ENCODE data around the gene SH3BP1.
A peak's percentile ranks its signal among the peaks of the same experiment; 100 is the strongest.
"Not testable (repeated sequence)": the region's sequence is repeated elsewhere in the genome, so short reads cannot be mapped to it uniquely, and the experiment has no call there.

The SH3BP1 gene

GRCh38 chr22:37679670-37680069 is 40.2 kb downstream of the SH3BP1 start:
- DNase-seq (no peak), ATAC-seq (no peak)

GRCh38 chr22:37680191-37680851 is 40.9 kb downstream of the SH3BP1 start:
- ATAC-seq (no peak), DNase-seq (no peak)

- DNase-seq, result no peak
- no peak for ATAC-seq
Observed at GRCh38 chr22:37681001-37681424, 41.5 kb downstream of the SH3BP1 start.

DNA sequence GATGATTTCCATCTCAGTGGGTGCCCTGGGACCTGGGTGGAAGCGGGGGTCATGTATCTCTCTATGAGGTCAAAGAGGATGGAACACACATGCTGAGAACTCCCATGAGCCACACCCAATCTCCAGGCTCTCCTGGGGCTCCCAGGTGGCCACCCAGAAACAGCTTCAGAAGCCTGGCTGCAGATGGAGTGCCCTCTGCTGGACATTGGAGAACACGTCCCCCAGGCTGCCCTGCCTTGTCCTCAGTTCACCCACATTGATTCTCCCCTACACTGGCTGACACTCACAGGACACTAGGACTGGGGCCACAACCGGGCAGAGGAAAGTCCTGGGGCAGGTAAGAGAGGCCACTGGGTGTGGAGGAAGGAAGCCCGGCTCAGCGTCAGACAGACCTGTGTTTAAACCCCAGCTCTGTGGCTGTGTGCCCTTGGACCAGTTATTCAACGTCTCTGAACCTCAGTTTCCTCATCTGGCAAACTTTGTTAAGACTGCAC is 42.1 kb downstream of the SH3BP1 start:
- ATAC-seq, result peak; percentile 54
- DNase-seq, result peak; percentile 83

DNA sequence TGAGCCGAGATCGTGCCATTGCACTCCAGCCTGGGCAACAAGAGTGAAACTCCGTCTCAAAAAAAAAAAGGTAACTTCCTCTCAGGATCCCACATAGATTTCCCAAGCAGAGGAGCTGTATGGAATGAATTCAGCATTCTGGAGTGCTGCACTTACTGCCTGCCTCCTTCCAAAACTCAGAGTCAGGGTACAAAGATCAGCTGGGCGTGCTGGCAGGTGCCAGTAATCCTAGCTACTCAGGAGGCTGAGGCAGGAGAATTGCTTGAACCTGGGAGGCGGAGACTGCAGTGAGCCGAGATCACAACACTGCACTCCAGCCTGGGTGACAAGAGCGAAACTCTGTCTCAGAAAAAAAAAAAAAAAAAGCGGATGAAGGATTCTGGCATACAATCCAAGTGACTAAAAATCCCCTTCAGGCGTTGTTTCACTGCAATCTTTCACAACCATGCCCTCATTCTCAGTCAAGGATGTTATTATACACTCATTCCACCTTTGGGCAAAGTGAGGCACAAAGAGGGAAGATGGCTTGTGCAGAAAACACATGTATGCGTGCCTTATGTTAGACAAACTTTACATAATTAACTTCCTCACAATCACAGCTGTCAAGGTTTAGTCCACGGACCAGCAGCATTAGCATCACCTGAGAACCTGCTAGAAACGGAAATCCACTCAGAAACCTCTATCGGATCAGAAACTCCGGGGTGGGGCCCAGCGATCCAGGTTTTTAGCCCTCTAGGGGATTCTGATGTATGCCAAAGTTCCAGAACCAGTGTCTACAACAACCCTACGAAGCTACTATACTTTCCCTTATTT is 45.5 kb downstream of the SH3BP1 start:
- DNase-seq (no peak), ATAC-seq (no peak)

DNA sequence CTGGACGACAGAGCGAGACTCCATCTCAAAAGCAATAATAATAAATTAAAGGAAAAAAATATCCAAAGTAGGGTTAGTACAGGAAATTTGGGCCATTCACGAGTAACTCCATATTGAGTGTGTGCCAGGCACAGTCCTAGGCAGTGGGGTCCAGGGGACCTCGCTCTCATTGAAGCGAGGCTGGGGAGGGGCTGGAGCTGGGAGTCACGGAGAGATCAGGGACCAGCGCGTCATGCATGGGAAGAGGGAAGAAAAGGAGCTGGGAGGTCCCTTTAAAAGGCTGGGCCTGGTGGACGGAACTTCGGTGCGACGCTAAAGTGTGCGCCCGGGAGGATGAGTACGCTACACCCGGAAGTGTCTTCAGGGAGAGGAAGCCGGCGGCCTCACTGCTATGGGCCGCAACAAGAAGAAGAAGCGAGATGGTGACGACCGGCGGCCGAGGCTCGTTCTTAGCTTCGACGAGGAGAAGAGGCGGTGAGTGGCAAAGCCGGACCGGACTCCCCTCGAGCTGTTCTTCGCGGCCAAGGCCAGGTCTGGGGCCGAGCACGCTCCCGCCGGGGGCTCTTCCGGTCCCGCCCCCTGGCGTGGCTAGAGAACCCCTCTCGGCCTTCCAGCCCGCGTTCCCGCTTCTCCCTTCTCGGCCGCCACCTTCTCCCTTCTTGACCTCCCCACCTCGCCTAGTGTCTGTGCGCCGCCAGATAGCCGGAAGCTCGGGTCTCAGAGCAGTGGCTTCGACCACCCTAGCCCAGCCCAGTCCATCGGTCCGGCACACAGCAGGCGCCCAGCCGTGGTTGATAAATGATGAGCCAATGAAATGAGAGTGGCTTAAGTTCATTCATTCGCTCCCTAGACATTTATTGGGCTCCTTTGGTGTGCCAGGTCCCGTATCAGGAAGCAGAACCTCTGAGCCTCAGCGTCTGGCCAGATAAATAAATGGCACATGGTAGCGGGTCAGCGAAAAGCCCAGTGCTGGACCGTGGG is 46.8 kb downstream of the SH3BP1 start, which contains the start of gene NOL12:
NOL12 (plus strand) TSS at position 342 of the 981 bp plus-strand sequence; CDS start at position 392, 50 bp downstream.
- DNase-seq (peak; percentile 77), ATAC-seq (peak; percentile 79)

DNA sequence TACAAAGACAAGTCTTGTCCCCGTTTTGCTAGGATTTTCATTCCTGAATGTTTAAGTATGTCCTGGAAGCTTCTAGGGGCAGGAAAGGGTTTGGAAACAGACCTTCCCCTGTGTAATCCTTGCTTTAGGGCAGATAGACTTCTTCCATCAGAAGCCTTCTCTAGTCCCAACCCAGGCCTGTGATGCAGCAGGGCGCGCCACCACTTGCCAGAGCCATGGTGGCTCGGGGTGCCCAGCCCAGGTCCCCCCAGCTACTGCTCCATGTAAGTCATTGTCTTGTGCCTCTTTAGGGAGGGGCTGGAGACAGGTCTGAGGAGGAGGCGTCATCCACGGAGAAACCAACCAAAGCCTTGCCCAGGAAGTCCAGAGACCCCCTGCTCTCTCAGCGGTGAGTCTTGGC is 50.9 kb downstream of the SH3BP1 start:
- ATAC-seq, result no peak
- no peak for DNase-seq

- ATAC-seq, result no peak
- no peak for DNase-seq
Observed at GRCh38 chr22:37690901-37691504, 51.5 kb downstream of the SH3BP1 start.

GRCh38 chr22:37692627-37693285 is 53.3 kb downstream of the SH3BP1 start:
- ATAC-seq, result no peak
- no peak for DNase-seq

GRCh38 chr22:37694131-37694530 is 54.7 kb downstream of the SH3BP1 start:
- ATAC-seq, DNase-seq: not testable (repeated sequence)

GRCh38 chr22:37696260-37696656 is 56.8 kb downstream of the SH3BP1 start:
- not testable (repeated sequence) for DNase-seq

DNA sequence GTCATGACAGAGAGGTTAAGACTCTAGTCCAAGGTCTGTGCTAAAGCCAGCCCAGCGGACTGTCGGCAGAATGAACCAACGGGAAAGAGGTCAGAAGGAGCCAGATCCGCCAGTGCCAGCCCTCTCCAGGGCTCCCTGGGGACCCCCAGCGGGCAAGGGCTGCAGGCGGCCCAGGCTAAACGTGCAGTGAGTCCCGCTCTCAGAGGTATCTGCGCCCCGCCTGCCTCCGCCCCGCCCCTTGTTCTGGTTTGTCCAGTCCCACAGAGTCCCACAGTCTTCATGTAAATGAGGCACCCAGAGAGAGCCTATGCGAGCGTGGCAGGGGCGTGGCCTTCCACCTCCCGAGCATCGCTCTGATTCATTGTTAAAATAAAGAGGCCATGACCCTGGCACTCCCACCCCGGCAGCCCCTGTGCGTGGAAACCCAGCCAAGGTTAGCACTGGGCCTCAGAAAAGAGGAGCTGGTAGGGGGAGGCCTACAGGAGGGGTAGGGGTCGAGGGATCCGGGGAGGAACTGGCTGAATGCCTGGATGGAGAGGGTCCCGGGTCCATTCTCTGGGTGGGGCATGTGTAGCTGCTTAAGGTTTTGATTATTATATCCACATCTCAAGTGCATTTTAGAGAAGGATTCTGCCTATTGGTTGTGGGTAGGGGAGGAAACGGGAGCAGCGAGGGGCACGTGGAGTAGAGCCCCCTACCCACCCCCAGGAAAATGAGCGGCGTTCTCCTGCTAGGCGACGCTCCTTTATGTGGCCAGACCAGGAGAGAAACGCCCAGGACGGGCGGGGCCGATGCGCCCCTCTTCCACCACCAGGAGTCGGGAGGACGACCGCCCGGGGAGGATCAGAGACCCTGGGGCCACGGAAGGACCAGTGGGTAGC is 57.4 kb downstream of the SH3BP1 start, which contains the start of gene TRIOBP:
TRIOBP (plus strand) TSS at position 392 of the 881 bp plus-strand sequence. CDS start 4,318 bp downstream, outside the sequence.
- DNase-seq (peak; percentile 94), ATAC-seq (peak; percentile 100)

More at GRCh38 chr22:37696260-37696656, 56.8 kb downstream of the SH3BP1 start:
- ATAC-seq, result not testable (repeated sequence)

- ATAC-seq (no peak), DNase-seq (no peak)
Observed at GRCh38 chr22:37697538-37697835, 58.0 kb downstream of the SH3BP1 start.

DNA sequence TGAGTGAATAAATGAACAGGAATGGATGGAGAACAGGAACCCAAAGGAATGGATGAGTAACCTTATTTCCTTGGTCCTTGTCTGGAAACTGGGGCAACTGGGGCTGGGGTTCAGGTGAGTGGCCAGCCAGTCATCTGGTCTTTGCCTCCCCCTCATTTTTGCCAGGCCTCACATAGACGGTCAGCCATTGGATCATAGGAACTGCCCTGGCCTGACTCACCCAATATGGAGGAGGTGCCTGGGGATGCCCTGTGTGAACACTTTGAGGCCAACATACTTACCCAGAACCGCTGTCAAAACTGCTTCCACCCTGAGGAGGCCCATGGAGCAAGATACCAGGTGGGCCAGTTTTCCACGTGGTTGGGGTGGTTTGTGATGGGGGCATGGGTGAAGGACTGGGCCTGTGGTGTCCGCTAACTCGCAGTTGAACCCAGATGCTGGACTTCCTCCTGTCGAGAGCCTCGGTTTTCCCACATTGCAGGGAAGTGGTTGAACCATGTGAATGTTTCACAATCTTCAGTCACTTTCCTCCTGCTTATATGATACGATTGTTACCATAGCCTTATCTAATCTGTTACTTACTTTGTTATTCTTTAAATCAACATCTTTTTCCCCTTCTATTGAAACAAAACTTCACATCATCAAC is 61.8 kb downstream of the SH3BP1 start:
- DNase-seq (no peak), ATAC-seq (no peak)

DNA sequence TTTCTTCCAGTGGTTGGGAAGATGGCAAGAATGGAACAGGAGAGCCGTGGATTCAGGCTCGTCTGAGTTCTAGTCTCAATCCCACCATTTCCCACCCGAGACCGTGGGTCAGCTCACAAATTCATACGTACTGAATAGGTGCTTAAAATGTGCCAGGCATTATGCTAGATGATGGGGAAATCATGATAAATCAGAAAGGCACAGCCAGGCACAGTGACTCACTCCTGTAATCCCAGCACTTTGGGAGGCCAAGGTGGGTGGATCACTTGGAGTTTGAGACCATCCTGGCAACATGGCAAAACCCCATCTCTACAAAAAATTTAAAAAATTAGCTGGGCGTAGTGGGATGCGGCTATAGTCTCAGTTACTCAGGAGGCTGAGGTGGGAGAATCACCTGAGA is 64.4 kb downstream of the SH3BP1 start:
- DNase-seq, result no peak
- no peak for ATAC-seq

GRCh38 chr22:37704645-37705044 is 65.2 kb downstream of the SH3BP1 start:
- no peak for ATAC-seq
- no peak for DNase-seq

- ATAC-seq (no peak), DNase-seq (no peak)
Observed at GRCh38 chr22:37705205-37705604, 65.7 kb downstream of the SH3BP1 start.
